ENCODE data around the gene SERPINI1. TPM values are rescaled to one million over a fixed set of nuclear protein-coding genes. Genes with fewer than 3 reads are reported as not detected.

The SERPINI1 gene
- total RNA-seq, 1 donor from 2014 or later = 10.6 TPM

DNA sequence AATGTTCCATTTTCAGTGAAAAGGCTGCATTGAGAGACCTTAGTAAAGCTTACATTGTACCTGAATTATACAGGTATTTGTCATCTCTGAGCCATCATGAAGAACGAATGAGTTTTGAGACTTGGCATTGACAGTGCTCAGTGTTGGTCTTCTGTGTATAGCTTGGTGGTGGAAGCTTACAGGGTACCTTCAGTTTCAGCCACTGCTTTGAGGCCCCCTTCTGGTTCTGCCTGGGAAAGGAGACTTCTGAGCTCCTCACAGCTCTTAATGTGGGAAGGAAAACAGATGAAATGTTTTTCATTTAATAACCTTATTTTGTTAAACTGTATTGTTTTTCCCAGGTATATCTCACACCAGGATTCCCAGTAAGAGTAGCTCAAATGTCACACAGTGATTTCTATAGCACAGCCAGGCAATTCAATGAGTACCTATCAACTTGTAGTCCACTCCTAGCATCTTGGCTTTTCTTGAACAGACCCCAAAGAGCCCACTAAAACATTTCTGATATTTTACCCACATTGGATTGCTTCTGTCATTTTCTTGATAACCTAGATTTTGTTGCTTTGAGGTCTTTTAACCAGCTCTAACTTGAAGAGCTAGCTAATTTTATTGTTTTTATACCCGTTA is 5.6 kb downstream of the SERPINI1 start:
- Histone ChIP-seq H3K27ac (replicated peaks) (no peak overlapping the region), H3K36me3 (no peaks in the 10 kb centered on the region), H3K27me3 (ENCODE audit: low read depth) (no peaks in the 10 kb centered on the region), H3K4me3 (no peak overlapping the region), H3K9me3 (replicated peaks) (no peaks in the 10 kb centered on the region), H3K4me1 (peaks cover 10% of the 10 kb centered on the region)
- TF ChIP-seq, protein P1, sequence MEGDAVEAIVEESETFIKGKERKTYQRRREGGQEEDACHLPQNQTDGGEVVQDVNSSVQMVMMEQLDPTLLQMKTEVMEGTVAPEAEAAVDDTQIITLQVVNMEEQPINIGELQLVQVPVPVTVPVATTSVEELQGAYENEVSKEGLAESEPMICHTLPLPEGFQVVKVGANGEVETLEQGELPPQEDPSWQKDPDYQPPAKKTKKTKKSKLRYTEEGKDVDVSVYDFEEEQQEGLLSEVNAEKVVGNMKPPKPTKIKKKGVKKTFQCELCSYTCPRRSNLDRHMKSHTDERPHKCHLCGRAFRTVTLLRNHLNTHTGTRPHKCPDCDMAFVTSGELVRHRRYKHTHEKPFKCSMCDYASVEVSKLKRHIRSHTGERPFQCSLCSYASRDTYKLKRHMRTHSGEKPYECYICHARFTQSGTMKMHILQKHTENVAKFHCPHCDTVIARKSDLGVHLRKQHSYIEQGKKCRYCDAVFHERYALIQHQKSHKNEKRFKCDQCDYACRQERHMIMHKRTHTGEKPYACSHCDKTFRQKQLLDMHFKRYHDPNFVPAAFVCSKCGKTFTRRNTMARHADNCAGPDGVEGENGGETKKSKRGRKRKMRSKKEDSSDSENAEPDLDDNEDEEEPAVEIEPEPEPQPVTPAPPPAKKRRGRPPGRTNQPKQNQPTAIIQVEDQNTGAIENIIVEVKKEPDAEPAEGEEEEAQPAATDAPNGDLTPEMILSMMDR (IDR thresholded peaks at IDR 0.05; ENCODE audit: borderline replicate concordance) = peak; percentile 62
- no peak for DNase-seq
- intact Hi-C loops (cut with micrococcal nuclease) = no loop called here

DNA sequence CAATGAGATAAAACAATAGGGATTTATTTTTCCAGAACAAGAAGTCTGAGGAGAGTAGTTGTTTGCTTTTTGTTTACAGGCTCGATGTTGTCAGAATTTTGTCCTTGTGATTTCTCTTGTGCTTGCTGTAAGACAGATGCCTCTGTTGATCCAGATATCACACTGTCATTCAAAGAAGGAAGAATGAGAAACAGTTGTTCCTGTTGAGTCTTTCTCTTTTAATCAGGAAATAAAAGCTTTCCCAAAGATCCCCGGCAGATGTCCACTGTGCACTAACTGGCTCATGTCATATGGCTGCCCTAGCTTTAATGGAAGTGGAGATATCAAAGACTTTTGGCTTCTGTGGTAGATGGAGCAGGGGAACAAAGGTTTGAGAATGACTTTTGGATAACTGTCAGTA is 6.8 kb downstream of the SERPINI1 start:
- no peaks in the 10 kb centered on the region for H3K36me3 ChIP-seq
- DNase-seq = no peak
- no peaks in the 10 kb centered on the region for H3K4me1 ChIP-seq
- no peak overlapping the region for H3K27ac ChIP-seq (replicated peaks)
- intact Hi-C loops (cut with micrococcal nuclease) = no loop called here
- H3K9me3 ChIP-seq (replicated peaks) = no peaks in the 10 kb centered on the region
- TF ChIP-seq, protein P1 (IDR thresholded peaks at IDR 0.05; ENCODE audit: borderline replicate concordance) = no peak
- H3K27me3 ChIP-seq (ENCODE audit: low read depth) = no peaks in the 10 kb centered on the region
- H3K4me3 ChIP-seq = no peak overlapping the region

DNA sequence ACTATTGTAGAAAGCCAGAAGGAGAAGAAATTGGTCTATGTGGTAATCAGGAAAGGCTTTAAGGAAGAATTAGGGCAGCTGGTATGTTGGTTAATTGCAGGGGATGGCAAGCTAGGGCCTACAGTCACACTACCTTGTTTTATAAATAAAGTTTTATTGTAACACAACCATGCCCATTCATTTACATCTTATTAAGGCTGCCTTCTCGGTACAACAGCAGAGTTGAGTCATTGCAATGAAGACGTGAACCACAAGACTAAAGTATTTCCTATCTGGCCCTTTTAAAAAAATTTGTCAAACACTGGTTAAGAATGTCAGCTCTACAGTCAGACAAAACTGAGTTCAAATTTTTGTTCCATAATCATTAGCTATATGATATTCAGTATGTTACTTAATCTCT is 8.3 kb downstream of the SERPINI1 start:
- Histone ChIP-seq H3K4me1 (no peaks in the 10 kb centered on the region), H3K4me3 (no peak overlapping the region), H3K27ac (replicated peaks) (no peak overlapping the region), H3K36me3 (no peaks in the 10 kb centered on the region), H3K27me3 (ENCODE audit: low read depth) (no peaks in the 10 kb centered on the region), H3K9me3 (replicated peaks) (no peaks in the 10 kb centered on the region)
- intact Hi-C loops (cut with micrococcal nuclease) = no loop called here
- TF ChIP-seq, protein P1 (IDR thresholded peaks at IDR 0.05; ENCODE audit: borderline replicate concordance) = no peak
- no peak for DNase-seq

DNA sequence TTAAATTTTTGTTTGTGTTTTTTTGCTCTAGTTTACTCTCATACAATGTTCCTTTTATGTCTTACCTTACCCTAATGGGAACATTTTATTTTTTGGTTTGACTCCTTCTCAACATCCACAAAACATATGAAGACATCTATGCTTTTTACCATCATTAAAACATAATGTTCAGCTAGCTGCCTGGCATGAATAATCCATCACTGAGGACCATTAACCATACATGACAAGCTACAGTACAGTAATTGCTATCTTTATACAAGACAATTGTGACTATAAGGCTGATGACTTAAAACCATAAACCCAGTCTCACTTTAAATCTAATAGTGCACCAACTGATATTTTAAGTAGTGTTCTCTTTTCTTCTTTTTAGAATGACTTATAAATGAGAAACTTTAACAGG is 13.7 kb downstream of the SERPINI1 start:
- Histone ChIP-seq H3K36me3 (no peaks in the 10 kb centered on the region), H3K27ac (replicated peaks) (no peak overlapping the region), H3K4me3 (no peak overlapping the region), H3K4me1 (peaks cover 15% of the 10 kb centered on the region), H3K27me3 (ENCODE audit: low read depth) (no peaks in the 10 kb centered on the region), H3K9me3 (replicated peaks) (no peaks in the 10 kb centered on the region)
- TF ChIP-seq, protein P1 (IDR thresholded peaks at IDR 0.05; ENCODE audit: borderline replicate concordance) = no peak
- DNase-seq = no peak
- intact Hi-C loops (cut with micrococcal nuclease) = no loop called here

DNA sequence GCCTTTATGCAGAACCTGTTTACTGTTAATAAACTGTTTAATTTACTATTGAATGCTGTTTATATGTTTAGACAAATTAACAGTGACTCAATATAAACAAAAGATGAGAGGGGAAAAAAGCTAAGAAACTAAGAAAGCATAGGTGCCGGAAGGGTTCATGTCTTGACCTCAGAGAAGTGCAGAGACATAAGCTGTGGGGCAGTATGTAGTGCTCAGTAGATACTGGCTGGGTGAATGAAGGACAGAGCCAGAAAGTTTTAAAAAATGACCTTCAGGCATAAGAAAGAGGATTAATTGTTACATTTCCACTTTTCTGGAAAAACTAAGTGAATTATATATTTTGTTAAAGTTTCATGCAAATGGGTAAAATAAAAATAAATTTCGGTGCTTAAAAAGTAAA is 14.2 kb downstream of the SERPINI1 start:
- TF ChIP-seq, protein P1 (IDR thresholded peaks at IDR 0.05; ENCODE audit: borderline replicate concordance) = no peak
- intact Hi-C loops (cut with micrococcal nuclease) = no loop called here
- Histone ChIP-seq H3K27me3 (ENCODE audit: low read depth) (no peaks in the 10 kb centered on the region), H3K27ac (replicated peaks) (no peak overlapping the region), H3K4me3 (no peak overlapping the region), H3K36me3 (no peaks in the 10 kb centered on the region), H3K9me3 (replicated peaks) (no peaks in the 10 kb centered on the region), H3K4me1 (peaks cover 15% of the 10 kb centered on the region)
- no peak for DNase-seq

Measured in left ventricle myocardium inferior (tissue), 1 donor.